OCI-LY7 (cell line): Measurements from ENCODE around the gene SKP1.

Experiments
- CTCF ChIP-seq: fragments of 200-600 bp; sonication (generic); conservative IDR thresholded peaks from 2 replicates; pipeline ENCODE4 v1.5.1; 2014; ENCODE audit warnings: mild to moderate bottlenecking, antibody characterized with exemption, low read length, moderate library complexity, mixed read lengths
- EZH2phosphoT487 ChIP-seq: fragments of 200-600 bp; sonication (generic); IDR thresholded peaks from 2 replicates; pipeline ENCODE4 v1.6.1; 2018; ENCODE audit warnings: low read depth, borderline replicate concordance, mild to moderate bottlenecking, mixed run types, antibody characterized with exemption, low read length, moderate library complexity, mixed read lengths

- no peak for TF ChIP-seq CTCF
- TF ChIP-seq EZH2phosphoT487: no peak
These were observed 49.2 kb upstream of the SKP1 start, which contains the start of gene PPP2CA for GRCh38 chr5:134225780-134226440.
